Measurements from ENCODE around the gene NUB1.

- no peak for TF ChIP-seq GATA3 (IDR thresholded peaks at IDR 0.05; ENCODE audit: low read depth, low read length)
- TF ChIP-seq GATA2 (IDR thresholded peaks at IDR 0.05; ENCODE audit: low read depth, low read length) = no peak
Observed at GRCh38 chr7:151392426-151392825, 50.8 kb downstream of the NUB1 start.
